Stimulated activated CD8-positive, alpha-beta memory T cell treated with anti-CD3 and anti-CD28 coated beads, Interleukin-12 subunit alpha, Interleukin-12 subunit beta, amount 100 ng/mL, for 24 hours (primary cell): ENCODE data around the gene ADGRB3.

Source experiments
- DNase-seq: peaks from one replicate; pipeline ENCODE4 v3.0.0-alpha.2; 2020; ENCODE audit errors: extremely low read depth

ADGRB3 gene

GRCh38 chr6:68634726-68635411, at the start of gene ADGRB3:
Gene ADGRB3, plus strand, starts transcription at chr6:68635282. Its CDS starts 3,394 bp downstream, at chr6:68638676.
- DNase-seq: no peak

DNA sequence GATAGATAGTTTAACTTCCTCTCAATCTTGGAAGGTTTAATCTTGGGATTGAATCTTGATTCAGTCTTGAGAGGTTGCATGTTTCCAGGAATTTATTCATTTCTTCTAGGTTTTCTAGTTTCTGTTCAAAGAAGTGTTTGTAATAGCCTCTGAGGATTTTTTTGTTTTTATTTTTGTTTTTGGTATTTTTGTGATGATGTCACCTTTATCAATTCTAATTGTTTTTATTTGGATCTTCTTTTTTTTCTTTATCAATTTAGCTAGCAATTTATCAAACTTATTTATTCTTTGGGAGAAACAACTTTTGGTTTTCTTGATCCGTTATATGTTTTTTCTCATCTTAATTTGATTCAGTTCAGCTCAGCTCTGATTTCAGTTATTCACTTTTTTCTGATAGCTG, 41.5 kb upstream of the ADGRB3 start:
- DNase-seq: no peak

- no peak for DNase-seq
Measured at GRCh38 chr6:68597642-68598041, 37.4 kb upstream of the ADGRB3 start.

- no peak for DNase-seq
Measured at GRCh38 chr6:68615938-68616337, 19.1 kb upstream of the ADGRB3 start.

DNA sequence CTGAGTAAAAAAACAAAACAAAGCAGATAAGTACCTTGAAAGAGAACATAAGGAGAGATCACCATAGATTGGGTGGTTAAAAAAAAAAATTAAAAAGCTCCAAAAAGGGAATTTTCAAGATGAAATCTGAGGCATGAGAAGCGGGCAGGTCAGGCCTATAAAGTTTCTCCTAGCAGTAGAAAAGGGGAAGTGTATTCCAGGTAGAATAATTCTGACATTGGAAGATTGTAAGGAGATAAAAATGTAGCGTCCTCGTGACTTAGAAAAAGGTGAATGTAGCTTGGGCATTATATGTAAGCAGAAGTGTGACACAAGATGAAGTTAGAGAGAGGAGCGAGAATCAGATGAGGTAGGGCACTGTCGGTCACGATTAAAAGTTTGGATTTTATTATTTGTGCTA, 9.1 kb upstream of the ADGRB3 start:
- no peak for DNase-seq

GRCh38 chr6:68628161-68628560, 6.9 kb upstream of the ADGRB3 start:
- DNase-seq: no peak

DNA sequence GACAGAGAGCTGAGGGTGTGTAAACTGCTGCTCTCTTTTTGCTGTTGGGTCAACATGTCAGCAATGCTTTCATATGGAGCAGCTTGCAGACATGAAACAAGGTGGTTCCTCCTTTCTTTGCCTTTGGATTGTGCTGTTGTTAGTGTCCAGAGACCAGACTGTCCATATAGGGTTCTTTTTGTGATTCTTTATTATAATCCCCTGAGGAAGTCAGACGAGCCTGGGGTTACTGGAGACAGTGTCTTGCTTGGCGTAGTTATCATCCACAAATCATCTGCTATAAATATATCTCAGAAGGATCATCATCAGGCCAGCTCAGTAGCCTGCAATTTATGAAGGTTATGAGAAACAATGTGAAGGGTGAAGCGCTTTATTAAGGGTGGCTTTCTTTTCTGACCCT, 2.3 kb upstream of the ADGRB3 start:
- no peak for DNase-seq

GRCh38 chr6:68633281-68633971, 1.7 kb upstream of the ADGRB3 start:
- no peak for DNase-seq

DNA sequence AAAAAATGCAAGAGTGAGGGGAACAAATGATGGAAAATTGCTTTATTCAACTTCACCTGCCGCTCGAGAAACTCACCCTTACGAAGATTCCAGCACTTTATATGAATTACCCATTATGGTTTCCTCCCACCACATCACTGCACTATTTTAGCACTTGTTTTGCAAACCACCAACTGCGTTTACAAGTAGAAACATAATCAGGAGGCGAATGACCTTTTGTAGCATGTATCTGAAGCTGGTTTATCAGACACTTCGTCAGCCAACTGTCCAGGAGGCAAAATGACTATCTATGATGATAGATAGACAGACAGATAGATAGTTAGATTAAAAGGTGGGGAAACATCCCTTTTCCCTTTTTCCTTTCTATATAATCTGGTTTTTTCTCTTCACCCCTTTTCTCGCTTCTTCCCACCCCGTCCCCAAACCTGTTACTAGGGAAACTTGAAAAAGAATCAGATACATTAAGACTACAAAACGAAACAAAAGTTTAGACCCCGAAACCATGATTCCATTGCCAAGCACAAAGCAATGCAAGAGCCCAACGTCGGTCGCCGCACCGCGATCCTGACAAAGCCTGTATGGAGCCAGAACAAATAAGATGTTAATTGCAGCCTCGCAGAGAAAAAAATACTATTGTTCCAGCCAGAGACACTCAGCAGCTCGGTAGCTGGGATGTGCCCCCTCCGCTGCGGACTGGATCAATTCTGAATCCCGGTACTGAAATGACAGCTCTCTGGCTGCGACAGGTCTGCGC, 933 bp upstream of the ADGRB3 start:
- no peak for DNase-seq

DNA sequence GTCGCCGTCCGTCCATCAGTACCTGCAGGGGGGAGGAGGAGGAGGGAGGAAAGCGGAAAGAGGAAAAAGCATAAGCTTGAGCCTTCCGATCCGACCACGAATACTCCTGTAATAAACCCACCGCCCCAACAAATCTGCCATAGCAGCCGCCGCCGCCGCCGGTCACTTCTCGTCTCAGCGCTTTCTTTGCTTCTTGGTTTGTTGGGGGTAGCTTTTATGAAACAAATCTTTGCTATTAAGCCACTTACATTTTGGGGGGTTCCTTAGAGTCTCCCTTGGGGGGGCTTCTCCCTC, 277 bp downstream of the ADGRB3 start:
- DNase-seq: no peak

DNA sequence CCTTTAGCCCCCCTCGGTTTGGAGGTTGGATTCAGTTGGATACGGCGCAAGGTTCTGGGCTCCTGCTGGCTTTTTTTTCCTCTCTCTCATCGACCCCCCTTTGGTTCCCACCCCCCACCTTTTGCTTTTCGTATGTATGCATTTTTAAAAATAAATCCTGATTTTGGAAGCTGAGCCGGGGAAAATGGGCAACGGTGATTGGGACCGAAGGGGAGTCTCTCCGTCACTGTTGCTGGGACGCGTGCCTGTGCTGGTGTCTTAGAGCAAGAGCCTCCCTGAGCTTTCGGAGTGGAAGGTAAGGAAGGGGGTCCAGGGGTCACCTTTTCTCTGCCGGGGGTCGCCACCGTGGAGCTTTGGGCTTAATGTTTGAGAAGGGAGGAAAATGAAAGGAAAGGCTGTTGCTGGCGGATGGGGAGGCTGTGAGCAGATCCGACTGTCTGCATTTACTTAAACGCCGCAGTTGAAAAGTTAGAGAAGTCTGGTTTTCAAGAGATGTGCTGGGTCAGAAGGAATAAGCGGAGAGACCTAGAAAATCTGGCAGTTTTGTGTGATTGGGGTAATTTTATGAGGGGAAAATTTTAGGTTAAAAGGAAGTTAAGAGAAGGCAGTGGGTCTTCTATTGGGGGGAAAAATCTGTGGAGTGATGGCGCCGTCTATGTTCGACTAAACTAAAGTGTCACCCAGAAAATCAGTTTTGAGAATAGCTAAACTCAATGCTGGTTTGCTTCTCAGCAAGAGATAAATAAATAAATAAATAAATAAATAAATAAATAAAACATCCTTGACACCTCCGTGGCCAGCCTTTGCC, 828 bp downstream of the ADGRB3 start:
- DNase-seq: no peak

DNA sequence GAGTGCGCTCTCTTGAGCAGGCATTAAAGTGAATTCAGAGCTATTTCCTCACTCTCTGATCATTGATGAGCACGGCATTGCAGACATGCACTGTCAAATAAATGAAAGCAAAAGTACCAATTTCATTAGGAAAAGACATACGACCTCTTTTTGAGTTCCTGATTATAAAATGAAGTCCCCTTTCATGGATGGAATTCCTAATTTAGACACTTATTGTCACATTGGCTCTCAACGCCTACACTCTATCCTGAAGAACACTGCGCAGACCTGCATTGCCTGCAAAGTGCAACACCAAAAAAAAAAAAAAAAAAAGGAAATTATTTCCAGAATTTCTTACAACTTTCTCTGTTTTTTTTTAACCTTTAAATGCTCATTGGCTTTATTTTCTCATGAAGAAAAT, 1.6 kb downstream of the ADGRB3 start:
- no peak for DNase-seq

- no peak for DNase-seq
Measured at GRCh38 chr6:68637071-68637470, 2.0 kb downstream of the ADGRB3 start.

- DNase-seq: no peak
Measured at GRCh38 chr6:68637782-68638181, 2.7 kb downstream of the ADGRB3 start.

DNA sequence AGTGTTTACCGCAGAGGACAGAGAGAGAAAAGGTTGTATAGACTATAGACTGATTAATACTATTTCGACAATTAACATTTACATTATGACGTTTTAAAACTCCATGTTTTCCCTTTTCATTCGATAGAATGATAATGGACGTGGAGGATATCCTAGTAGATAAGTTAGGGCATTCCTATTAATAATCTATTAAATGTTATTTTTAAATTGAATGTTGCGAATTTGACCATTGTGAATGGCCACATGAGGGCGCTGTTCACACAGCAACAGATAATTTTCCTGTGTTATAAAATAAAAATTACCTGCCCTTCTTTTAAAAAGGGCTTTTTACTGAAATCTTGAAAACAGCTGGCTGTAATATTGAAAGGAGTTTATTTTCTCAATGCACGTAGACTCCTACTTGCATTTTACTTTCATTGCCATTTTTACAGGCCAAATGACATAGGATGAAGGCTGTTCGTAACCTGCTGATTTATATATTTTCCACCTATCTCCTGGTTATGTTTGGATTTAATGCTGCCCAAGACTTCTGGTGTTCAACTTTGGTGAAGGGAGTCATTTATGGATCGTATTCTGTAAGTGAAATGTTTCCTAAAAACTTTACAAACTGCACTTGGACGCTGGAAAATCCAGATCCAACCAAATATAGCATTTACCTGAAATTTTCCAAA, 3.3 kb downstream of the ADGRB3 start:
- DNase-seq: no peak

- no peak for DNase-seq
Measured at GRCh38 chr6:68639211-68639610, 4.1 kb downstream of the ADGRB3 start.

DNA sequence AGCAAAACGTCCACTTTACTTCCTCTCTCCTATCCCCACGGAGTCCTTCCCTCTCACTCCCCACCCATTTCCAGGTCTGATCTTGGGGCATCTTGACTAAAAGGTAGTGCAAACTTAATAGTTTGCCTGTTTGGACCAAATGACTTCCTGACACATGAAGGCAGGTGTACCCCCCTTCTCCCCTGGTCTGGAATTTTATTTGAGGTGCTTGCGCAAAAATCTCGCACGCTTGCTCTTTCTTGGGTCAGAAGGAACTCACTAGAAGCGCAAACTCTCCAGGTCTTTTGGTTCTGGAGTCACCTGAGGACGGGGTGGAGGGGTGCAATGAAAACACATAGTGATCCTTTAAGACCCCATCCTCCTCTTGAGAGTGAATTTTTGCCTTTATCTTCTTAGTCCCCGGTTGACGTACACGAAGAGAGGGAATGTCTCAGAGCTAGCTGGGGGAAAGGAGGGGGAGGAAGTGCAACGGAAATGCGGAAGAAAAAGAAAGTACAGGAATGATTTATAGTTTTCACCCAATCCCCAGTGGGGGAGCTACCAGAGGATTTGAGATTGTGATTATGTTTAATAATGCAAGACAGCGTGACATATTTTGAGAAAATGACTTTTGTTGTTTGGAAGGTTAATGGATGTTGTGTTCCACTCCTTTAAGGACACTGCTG, 4.9 kb downstream of the ADGRB3 start:
- no peak for DNase-seq

DNA sequence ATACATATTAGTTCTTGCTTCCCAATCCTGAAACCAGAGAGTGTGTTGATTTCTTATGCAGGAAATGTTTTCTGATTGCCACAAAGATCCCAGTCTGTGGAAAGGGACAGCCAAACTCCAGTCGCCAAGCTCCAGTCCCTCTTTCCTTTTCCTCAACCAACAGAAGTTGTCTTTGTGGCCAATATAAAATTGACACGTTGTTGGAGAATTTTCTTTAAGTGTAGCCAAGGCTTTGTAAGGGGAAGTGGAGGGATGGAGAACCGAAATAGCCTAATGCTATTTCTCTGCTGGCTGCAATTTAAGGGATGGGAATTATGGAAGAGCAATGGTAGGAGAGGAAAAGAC, 5.4 kb downstream of the ADGRB3 start:
- no peak for DNase-seq

- DNase-seq: no peak
Measured at GRCh38 chr6:68641172-68641571, 6.1 kb downstream of the ADGRB3 start.

DNA sequence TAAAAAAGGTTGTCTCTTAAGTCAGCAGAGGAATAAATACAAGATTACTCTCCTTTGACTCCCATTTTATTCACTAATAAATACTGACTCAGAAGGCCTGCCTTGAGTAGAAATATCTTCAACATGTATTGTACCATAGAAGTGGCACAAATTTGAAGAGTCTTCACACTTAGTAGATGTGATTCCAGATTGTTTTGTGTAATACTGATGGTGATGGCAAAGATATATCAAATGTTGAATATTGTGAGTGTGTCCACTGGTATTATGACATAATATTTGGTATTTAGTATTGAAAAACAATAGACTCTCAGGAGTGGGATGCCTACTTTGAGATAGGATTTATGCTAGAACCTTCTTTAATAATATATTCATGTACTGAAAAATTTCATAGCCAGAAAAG, 7.0 kb downstream of the ADGRB3 start:
- no peak for DNase-seq

- DNase-seq: no peak
Measured at GRCh38 chr6:68642977-68643376, 7.9 kb downstream of the ADGRB3 start.
